Skin epidermis (tissue), 12 donors: ENCODE results near the gene MRGPRD.
A peak's percentile ranks its signal among the peaks of the same experiment; 100 is the strongest.

Experiments used
- H3K27ac ChIP-seq, 21 experiments: fragments of 200-600 bp; sonication (generic) in 11 of 21; one replicate each; pipeline ENCODE4 v1.5.0; 2020; ENCODE audit warnings: mild to moderate bottlenecking in 3 of 21, inconsistent platforms in 2 of 21, moderate library complexity in 2 of 21
- H3K4me3 ChIP-seq, 7 experiments: fragments of 200-600 bp; sonication (generic) in 2 of 7; one replicate each; pipeline ENCODE4 v1.5.0; 2020; ENCODE audit warnings: inconsistent platforms in 2 of 7, mild to moderate bottlenecking in 2 of 7, moderate library complexity in 1 of 7

Gene MRGPRD

DNA sequence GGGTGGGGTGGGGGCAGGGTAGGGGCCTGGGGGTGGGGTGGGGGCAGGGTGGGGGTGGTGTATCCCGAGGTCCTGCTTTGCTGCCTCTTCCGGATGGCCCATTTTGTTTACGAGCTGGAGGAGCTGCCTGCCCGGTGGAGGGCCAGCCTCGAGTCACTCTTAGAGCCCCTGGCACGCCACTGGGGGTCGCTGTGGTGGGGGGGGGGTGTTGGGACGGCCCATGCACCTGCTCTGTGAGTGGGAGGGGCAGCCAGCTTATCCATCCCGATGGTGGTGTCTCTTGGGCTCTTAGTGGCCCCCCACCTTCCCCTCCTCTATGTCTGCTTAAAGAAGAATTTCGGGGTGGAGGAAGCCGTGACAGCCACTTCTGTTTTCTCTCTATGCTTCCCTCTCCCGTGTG lies 24.6 kb downstream of the MRGPRD start:
- no peak overlapping the region for H3K27ac ChIP-seq
- H3K4me3 ChIP-seq: no peak overlapping the region

DNA sequence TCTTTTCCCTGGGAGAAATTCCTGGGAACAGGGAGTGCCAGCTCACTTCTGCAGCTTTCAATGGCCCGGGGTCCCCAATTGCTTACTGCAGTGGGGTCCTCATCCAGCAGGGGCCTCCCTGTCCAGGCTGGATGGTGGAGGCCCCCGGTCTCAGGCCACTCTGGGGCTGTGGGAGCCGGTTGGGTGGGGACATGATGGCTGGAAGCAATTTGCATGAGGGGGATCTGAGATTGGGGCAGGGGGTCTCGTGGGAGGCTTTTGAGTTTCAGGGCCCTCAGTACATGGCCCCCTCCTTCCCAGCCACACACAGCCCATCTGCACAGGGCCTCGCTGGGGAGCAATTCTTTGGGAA lies 25.2 kb downstream of the MRGPRD start:
- no peak overlapping the region for H3K4me3 ChIP-seq
- H3K27ac ChIP-seq: no peak overlapping the region

DNA sequence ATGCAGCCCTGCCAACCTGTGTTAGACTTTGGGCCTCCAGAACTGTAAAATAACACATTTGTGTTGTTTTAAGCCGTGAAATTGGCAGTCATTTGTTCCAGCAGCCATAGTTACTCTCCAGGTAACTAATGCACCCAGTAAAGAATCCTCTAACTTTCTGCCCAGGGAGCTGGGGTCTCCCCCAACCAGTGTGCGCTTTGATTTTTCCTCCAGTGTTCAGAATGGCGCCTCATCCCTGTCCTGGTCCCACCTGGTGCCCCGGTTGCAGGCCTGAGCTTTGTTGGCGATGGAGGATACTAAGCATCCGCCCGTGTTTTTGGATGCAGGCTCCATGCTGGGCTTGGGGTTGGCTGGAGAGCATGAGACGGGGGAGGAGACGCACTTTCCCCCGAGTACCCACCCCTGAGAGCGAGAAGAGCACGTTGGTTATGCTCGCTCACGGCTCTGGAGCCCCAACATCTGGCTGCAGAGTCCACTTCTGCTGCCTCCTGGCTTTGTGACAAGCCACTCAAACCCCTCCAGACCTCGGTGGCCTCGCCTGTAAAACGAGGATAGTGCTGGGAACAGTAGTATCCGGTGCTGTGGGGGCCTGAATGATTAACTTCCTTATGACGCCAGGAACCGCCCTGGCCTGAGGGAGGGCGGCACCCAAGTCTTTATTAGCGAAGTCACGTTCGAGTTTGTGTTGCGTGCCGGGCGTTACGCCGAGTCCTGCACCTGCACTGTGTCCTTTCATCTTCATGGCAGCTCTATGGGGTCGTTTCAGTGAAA lies 25.8 kb downstream of the MRGPRD start:
- H3K4me3 ChIP-seq: no peak overlapping the region

GRCh38 chr11:68950762-68951161 lies 30.0 kb downstream of the MRGPRD start:
- Histone ChIP-seq H3K27ac (no peak overlapping the region), H3K4me3 (no peak overlapping the region)

More for the DNA sequence above, 25.8 kb downstream of the MRGPRD start:
- no peak overlapping the region for H3K27ac ChIP-seq

DNA sequence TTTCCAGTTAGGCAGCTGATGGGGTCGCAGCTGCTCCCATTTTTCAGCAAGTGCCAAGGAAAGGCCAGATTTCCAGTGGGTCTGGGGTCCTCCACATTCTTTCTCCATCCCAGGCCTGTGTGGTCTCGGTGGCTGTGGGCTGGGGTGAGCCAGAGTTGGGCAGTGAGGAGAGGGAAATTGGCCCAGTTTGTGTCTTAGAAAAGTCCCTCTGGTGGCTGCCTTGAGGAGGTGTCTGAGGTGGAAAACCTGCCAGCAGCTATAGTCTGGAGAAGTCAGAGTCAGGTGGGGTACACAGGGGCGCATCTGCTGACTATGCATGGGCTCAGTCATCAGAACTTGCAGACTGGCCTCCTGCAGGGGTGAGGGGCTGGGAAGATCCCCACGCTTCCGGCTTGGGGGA lies 30.5 kb downstream of the MRGPRD start:
- H3K27ac ChIP-seq: no peak overlapping the region
- H3K4me3 ChIP-seq: no peak overlapping the region

DNA sequence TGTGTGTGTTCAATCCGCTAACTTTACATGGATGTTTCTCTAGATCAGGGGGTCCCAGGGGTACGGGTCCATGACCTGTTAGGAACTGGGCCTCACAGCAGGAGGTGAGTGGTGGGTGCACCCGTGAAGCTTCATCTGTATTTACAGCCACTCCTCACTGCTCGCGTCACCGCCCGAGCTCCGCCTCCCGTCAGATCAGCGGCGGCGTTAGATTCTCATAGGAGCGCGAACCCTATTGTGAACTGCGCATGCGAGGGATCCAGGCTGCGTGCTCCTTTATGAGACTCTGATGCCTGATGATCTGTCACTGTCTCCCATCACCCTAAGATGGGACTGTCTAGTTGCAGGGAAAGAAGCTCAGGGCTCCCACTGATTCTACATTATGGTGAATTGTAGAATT lies 31.9 kb downstream of the MRGPRD start:
- no peak overlapping the region for H3K4me3 ChIP-seq
- no peak overlapping the region for H3K27ac ChIP-seq

DNA sequence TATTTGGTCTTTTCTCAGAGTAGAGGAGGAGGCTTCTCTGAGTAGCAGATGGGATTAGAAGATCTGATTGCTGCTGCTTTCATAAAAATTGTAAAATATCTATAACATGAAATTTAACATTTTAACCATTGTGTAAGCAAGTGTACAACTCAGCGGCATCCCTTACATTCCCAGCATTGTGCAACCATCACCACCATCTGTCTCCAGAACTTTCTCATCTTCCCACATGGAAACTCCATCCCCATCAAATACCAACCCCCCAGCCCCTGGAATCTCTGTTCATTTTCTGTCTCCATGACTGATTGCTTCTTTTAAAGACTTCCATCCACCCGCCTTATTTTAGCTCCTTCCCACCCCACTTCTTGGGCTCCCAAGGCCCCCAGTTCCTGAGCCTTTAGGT lies 32.3 kb downstream of the MRGPRD start:
- H3K27ac ChIP-seq: no peak overlapping the region
- H3K4me3 ChIP-seq: no peak overlapping the region

GRCh38 chr11:68947151-68947550 lies 33.6 kb downstream of the MRGPRD start:
- H3K27ac ChIP-seq: peak overlapping the region in 1 of 21 experiments; percentile 1
- no peak overlapping the region for H3K4me3 ChIP-seq

DNA sequence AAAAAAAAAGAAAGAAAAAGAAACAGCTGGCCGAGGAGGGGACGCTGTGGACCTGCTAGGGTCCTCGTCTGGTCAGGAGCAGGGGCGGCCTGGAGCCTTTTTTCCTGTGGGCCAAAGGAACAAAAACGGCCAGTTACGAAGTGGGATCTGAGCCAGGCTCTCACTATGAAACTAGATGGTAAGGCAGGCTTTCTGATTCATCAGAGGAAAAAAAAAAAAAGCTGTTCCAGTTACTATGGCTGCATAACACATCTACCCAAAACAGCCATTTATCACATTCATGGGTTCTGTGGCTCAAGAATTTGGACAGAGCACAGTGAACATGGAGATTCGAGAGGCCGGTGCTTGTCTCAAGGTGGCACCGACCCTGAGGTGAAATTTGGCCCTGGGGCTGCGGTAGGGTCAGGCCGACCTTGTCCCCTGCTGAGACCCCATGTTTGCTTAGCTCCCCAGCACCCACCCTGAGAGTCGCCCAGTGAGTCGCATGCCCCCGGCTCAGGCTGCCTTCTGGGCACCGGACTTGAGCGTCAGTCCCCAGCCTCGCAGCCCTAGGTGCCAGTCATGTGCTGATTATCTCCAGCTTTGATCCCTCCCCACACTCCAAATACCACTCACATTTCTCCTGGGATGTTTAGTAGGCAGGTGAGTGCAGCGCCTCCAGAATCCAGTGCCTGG lies 34.2 kb downstream of the MRGPRD start:
- Histone ChIP-seq H3K4me3 (no peak overlapping the region), H3K27ac (peak overlapping the region in 1 of 21 experiments; percentile 1)

- H3K27ac ChIP-seq: peak overlapping the region in 4 of 21 experiments; percentile 33 to 45 (median 36)
- H3K4me3 ChIP-seq: no peak overlapping the region
Measured at GRCh38 chr11:68942751-68943271, 38.0 kb downstream of the MRGPRD start.

DNA sequence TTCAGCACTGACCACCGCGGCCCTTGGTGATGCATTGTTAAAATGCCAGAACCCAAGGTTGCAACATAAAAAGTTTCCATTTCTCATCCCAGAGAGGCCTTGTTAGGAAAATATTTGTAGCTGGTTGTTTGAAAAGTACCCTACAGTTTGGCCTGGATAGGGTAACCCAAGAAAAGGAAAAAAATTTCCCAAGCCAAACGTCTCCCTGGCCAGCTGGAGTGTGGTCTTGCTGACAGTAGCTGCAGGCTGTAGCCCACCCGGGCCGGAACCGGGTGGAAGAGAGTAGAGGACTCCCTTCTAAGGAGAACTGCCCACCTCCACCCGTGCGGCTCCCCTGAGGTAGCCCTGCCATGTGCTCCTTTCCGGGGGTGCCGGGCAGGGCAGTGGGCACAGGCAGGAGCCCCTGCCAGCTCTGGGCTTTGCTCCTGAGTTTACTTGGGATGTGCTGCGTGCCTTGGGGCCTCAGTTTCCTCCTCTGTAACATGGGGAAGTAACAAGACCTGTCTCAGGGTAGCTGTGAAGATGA lies 38.6 kb downstream of the MRGPRD start:
- Histone ChIP-seq H3K4me3 (no peak overlapping the region), H3K27ac (peak overlapping the region in 3 of 21 experiments; percentile 33 to 45 (median 35))

DNA sequence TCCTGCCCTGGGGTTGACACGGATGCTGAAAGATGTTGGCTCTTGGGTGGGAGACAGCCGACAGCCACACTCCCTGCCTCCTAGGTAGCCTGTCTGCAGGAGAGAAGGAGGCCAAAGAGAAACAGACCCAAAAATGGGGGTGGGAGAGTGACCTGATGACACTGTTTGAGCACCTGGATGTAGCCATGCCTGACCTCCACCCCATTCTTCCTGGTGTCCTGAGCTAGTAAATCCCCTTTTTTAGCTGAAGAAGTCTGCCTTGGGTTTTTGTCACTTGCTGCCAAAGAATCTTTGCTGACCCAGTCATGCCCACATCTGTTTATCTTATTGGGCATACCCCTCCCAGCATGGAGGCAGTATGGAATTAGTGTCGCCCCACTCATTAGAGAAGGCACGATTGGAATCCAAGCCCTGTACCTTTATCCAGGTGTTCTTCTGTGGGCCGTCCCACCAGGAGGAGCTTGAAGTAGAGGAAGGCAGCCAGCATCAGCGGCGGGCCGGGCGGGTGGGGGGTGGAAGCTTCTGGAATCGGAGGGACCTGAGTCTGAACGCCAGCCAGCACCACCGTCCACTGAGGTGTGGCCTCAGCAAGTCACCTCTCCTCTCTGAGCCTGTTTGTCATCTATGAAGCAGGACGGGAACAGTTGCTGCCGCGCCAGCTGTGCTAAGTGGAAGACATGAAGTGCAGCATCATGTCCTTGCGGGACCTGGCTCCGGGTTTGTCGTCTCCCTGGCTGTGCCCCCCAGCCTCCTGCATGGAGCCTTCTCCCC lies 39.3 kb downstream of the MRGPRD start:
- H3K4me3 ChIP-seq: no peak overlapping the region
- H3K27ac ChIP-seq: peak overlapping the region in 2 of 21 experiments; percentile 2 to 45

DNA sequence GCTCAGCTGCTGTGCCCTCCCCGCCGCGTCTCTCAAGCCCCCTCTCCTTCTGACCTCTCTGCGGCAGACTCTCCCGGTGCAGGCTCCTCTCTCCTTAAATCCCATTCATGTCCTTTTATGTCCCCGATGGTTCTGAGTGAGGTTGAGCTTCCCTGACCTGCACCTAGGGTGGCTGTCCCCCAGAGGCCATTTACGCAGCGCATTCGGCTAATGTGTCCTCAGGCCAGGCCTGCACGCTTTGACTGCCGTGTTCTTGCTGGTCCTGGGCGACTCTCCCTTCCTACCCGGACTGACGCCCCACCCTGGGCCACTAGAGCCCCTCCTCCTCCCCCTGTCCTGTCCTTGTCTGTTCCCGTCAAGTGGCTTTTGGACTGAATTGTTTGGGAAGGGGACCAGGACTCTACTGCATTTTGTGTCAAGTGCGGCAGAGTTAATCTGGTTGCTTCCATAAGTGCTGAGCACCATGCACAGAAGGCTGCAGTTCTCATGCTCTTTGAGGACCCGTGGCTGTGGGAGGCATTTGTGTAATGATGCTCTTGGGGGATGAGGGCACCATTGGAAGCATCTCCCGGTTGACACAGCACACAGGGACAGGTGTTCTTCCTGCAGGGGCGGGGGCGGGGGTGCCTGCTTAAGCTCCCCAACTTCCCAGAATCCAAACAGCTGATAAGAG lies 40.0 kb downstream of the MRGPRD start:
- H3K27ac ChIP-seq: no peak overlapping the region

DNA sequence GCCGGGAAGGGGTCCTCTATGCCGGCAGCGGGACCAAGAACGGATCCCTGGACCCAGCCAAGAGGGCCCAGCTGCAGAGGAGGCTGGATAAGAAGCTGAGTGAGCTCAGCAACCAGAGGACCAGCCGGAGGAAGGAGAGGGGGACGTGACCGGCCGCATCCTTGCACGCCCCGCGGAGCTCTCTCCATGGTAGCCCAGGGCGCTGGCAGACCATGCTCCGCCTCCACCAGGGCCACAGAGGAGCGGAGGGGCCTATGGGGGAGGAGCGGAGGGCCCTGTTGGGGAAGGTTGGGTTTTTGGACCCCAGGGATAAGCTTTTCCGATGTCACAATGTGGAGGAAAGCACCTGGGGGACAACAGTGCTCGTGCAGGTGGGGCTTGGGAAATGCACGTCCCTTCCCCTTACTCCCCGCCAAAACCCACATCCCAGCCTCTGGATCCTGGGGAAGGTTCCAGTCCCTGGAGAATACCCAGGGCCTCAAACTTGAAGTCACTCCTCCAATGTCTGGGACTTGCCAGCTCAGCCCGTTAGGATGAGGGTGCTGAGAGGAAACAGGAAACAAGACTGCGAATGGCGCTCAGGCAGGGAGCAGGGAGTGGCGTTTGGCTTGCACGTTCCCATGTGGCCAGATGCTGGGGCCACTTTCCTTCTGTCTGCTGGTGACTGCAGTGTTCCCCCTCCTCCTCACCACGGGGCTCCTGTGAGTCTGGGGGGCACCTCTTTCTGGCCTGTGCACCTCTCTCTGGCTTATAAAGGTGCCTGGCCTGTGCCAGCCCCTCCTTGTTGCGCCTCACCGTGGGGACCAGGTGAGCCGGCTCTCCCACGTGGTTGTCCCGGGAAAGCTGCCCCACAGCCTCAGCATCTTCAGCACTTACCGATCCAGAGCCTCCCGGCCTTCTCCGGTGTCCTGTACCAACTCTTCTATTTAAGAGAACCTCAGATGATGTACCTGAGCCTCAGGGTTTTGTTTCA lies 40.9 kb downstream of the MRGPRD start:
- no peak overlapping the region for H3K27ac ChIP-seq

More for the DNA sequence above, 40.0 kb downstream of the MRGPRD start:
- H3K4me3 ChIP-seq: no peak overlapping the region

GRCh38 chr11:68938816-68939582 lies 41.8 kb downstream of the MRGPRD start:
- Histone ChIP-seq H3K4me3 (no peak overlapping the region), H3K27ac (no peak overlapping the region)

More for the DNA sequence above, 40.9 kb downstream of the MRGPRD start:
- no peak overlapping the region for H3K4me3 ChIP-seq

GRCh38 chr11:68938088-68938487 lies 42.7 kb downstream of the MRGPRD start:
- Histone ChIP-seq H3K27ac (no peak overlapping the region), H3K4me3 (no peak overlapping the region)

DNA sequence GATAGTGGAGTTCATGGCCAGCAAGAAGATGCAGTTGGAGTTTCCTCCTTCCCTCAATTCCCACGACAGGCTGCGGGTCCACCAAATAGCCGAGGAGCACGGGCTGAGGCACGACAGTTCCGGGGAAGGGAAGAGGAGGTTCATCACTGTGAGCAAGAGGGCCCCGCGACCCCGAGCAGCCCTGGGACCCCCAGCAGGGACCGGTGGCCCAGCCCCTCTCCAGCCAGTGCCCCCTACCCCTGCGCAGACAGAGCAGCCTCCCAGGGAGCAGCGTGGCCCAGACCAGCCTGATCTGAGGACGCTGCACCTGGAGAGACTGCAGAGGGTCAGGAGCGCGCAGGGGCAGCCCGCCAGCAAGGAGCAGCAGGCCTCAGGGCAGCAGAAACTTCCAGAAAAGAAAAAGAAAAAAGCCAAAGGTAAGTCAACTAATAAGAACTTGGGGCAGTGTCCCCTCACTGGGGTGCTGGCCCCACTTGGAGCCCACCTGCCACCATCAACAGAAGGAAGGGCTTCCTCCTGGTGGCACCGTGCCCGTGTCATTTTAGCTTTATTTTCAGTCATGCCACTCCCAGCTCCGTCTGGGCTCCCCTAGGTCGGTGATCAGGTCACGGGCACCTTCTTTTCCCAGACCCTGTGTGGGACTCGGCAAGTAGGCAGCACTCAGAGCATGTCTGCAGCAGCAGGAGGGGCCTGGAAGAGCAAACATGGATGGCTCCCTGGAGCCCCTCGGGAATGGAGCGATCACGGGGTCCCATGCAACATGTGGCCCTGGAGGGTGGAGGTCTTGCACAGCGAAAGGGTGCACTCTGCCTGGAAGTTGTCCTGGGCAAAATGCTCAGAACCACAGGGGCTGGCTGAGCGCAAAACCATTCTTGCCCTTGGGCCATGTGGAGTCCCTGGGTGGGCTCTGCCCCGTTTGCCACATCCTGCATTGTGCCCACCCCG lies 43.8 kb downstream of the MRGPRD start:
- no peak overlapping the region for H3K27ac ChIP-seq
- H3K4me3 ChIP-seq: no peak overlapping the region
